ENCODE data around the gene PPARG. TPM values are rescaled to one million over a fixed set of nuclear protein-coding genes. Genes with fewer than 3 reads are reported as not detected.
A peak's percentile ranks its signal among the peaks of the same experiment; 100 is the strongest.

PPARG gene
- total RNA-seq, 1 donor from 2014 or later: 3.2 TPM

- H3K27ac Mint-ChIP-seq (ENCODE audit: unreplicated experiment): no peak overlapping the region
- H3K9me3 Mint-ChIP-seq (ENCODE audit: unreplicated experiment): no peaks in the 10 kb centered on the region
- no peaks in the 10 kb centered on the region for H3K36me3 Mint-ChIP-seq (ENCODE audit: low read depth, unreplicated experiment)
- peaks cover 14% of the 10 kb centered on the region for H3K4me1 Mint-ChIP-seq (ENCODE audit: unreplicated experiment)
- DNase-seq (ENCODE audit: low spot score): no peak
- H3K27me3 Mint-ChIP-seq (ENCODE audit: unreplicated experiment): peaks cover 3% of the 10 kb centered on the region
- no peak for TF ChIP-seq CTCF (IDR thresholded peaks at IDR 0.05; ENCODE audit: unreplicated experiment)
- H3K4me3 Mint-ChIP-seq (ENCODE audit: unreplicated experiment): peak overlapping the region; percentile 97
Measured at GRCh38 chr3:12483410-12483809, 194.5 kb downstream of the PPARG start.

- no peaks in the 10 kb centered on the region for H3K9me3 Mint-ChIP-seq (ENCODE audit: unreplicated experiment)
- no peaks in the 10 kb centered on the region for H3K36me3 Mint-ChIP-seq (ENCODE audit: low read depth, unreplicated experiment)
- peak overlapping the region; percentile 97 for H3K4me3 Mint-ChIP-seq (ENCODE audit: unreplicated experiment)
- H3K4me1 Mint-ChIP-seq (ENCODE audit: unreplicated experiment): peaks cover 14% of the 10 kb centered on the region
- no peak for DNase-seq (ENCODE audit: low spot score)
- peaks cover 3% of the 10 kb centered on the region for H3K27me3 Mint-ChIP-seq (ENCODE audit: unreplicated experiment)
- H3K27ac Mint-ChIP-seq (ENCODE audit: unreplicated experiment): no peak overlapping the region
- TF ChIP-seq CTCF (IDR thresholded peaks at IDR 0.05; ENCODE audit: unreplicated experiment): no peak
Measured at GRCh38 chr3:12483872-12484197, 195.0 kb downstream of the PPARG start.

Other genes starting within 250 kb of the PPARG start
- 0.69 TPM for gene TIMP4, start 130.2 kb upstream of the PPARG start, total RNA-seq (ENCODE audit: unreplicated experiment)
- 8.7 TPM for gene TSEN2, start 195.4 kb downstream of the PPARG start, total RNA-seq (ENCODE audit: unreplicated experiment)